GM18519 (cell line): ENCODE data around the gene SLC25A42.

Experiments used
- ATAC-seq: cut with Tn5 transposase; IDR thresholded peaks from one replicate; pipeline ENCODE4 v1.9.1; 2021; ENCODE audit warnings: mild to moderate bottlenecking, moderate library complexity; ENCODE audit not compliant: unreplicated experiment, low FRiP score

SLC25A42 gene

GRCh38 chr19:19050104-19050503, 13.7 kb upstream of the SLC25A42 start:
- no peak for ATAC-seq

- no peak for ATAC-seq
Observed at GRCh38 chr19:19050731-19051130, 13.1 kb upstream of the SLC25A42 start.

- ATAC-seq, result no peak
Observed at GRCh38 chr19:19051478-19052213, 12.1 kb upstream of the SLC25A42 start.

- no peak for ATAC-seq
Observed at GRCh38 chr19:19052921-19053320, 10.9 kb upstream of the SLC25A42 start.

GRCh38 chr19:19053508-19054314, 10.1 kb upstream of the SLC25A42 start:
- no peak for ATAC-seq

GRCh38 chr19:19054315-19054938, 9.4 kb upstream of the SLC25A42 start:
- ATAC-seq, result no peak

- ATAC-seq, result no peak
Observed at GRCh38 chr19:19054939-19055440, 8.8 kb upstream of the SLC25A42 start.

- no peak for ATAC-seq
Observed at GRCh38 chr19:19055701-19056100, 8.1 kb upstream of the SLC25A42 start.

- no peak for ATAC-seq
Observed at GRCh38 chr19:19056636-19057275, 7.0 kb upstream of the SLC25A42 start.

- ATAC-seq, result no peak
Observed at GRCh38 chr19:19057317-19057716, 6.5 kb upstream of the SLC25A42 start.

GRCh38 chr19:19057720-19058119, 6.1 kb upstream of the SLC25A42 start:
- ATAC-seq, result no peak

GRCh38 chr19:19059018-19059836, 4.6 kb upstream of the SLC25A42 start:
- no peak for ATAC-seq

GRCh38 chr19:19059837-19060611, 3.8 kb upstream of the SLC25A42 start:
- ATAC-seq, result no peak

GRCh38 chr19:19061506-19061905, 2.3 kb upstream of the SLC25A42 start:
- ATAC-seq, result no peak

- no peak for ATAC-seq
Observed at GRCh38 chr19:19062454-19063182, 1.2 kb upstream of the SLC25A42 start.

GRCh38 chr19:19064098-19064722, 416 bp downstream of the SLC25A42 start:
- ATAC-seq, result no peak

- ATAC-seq, result no peak
Observed at GRCh38 chr19:19064811-19065745, 1.3 kb downstream of the SLC25A42 start.
